ENCODE data around the gene A2M. TPM values are rescaled to one million over a fixed set of nuclear protein-coding genes. Genes with fewer than 3 reads are reported as not detected.

A2M gene
- total and polyA plus RNA-seq, 2 experiments from 2014 or later, result 463 to 567 TPM

DNA sequence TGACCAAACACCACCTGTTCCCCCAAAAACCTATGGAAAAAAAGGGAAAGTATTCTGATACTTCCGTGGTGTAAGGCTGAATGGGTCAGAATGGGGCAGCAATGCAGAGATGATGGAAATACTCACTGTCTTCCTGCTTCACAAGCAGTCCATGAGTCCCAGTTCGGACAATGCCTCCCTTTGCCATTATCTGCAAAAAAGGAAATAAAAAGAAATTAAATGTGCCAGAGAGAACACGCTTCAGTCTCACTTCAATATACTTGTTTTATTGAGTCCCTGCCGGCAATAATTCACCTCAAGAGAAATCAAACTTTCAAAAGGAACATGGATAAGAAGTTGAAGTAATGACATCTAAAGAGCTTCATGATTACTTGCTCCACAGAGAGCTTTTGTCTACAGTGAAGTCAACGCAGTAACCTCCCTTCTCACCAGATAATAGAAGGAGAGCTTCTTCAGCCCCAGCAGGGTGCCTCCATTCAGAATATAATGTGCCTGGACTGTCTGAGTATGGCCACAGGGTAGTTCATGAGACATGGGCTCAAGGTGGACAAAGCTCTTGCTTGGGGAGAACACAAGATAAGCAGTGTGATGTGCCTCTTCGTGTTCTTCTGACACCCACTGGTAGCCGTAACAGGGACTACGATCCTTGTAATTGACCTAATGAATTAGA lies 14.6 kb downstream of the A2M start:
- DNase-seq (ENCODE audit: low spot score), result no peak
- H3K9me2 ChIP-seq (replicated peaks; ENCODE audit: insufficient read depth), result no peaks in the 10 kb centered on the region
- TF ChIP-seq EZH2 (IDR thresholded peaks at IDR 0.05; ENCODE audit: borderline replicate concordance) (no peak), EZH2phosphoT487 (IDR thresholded peaks at IDR 0.05; ENCODE audit: low read depth, severe bottlenecking, unreplicated experiment) (no peak)
- TF ChIP-seq, protein P1, sequence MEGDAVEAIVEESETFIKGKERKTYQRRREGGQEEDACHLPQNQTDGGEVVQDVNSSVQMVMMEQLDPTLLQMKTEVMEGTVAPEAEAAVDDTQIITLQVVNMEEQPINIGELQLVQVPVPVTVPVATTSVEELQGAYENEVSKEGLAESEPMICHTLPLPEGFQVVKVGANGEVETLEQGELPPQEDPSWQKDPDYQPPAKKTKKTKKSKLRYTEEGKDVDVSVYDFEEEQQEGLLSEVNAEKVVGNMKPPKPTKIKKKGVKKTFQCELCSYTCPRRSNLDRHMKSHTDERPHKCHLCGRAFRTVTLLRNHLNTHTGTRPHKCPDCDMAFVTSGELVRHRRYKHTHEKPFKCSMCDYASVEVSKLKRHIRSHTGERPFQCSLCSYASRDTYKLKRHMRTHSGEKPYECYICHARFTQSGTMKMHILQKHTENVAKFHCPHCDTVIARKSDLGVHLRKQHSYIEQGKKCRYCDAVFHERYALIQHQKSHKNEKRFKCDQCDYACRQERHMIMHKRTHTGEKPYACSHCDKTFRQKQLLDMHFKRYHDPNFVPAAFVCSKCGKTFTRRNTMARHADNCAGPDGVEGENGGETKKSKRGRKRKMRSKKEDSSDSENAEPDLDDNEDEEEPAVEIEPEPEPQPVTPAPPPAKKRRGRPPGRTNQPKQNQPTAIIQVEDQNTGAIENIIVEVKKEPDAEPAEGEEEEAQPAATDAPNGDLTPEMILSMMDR (IDR thresholded peaks at IDR 0.05; ENCODE audit: poor library complexity), result no peak
- WGBS (ENCODE audit: low lambda C conversion rate, missing lambda C conversion rate), result 86% methylated on average over 8 of the region's 8 CpGs
- no peaks in the 10 kb centered on the region for H3K4me1 ChIP-seq (ENCODE audit: insufficient read depth)
- no peak overlapping the region for H3K27ac ChIP-seq
- no peak overlapping the region for H3K4me3 ChIP-seq
- H3K27me3 ChIP-seq, result no peaks in the 10 kb centered on the region
- H3K36me3 ChIP-seq (replicated peaks; ENCODE audit: insufficient read depth, low read depth), result no peaks in the 10 kb centered on the region
- no peaks in the 10 kb centered on the region for H4K20me1 ChIP-seq (ENCODE audit: insufficient read depth, poor library complexity, severe bottlenecking)
- H3K4me2 ChIP-seq, result no peak overlapping the region
- H2AFZ ChIP-seq, result no peak overlapping the region
- no peaks in the 10 kb centered on the region for H3K9me3 ChIP-seq (ENCODE audit: low read depth)
- H3K79me2 ChIP-seq, result no peaks in the 10 kb centered on the region

DNA sequence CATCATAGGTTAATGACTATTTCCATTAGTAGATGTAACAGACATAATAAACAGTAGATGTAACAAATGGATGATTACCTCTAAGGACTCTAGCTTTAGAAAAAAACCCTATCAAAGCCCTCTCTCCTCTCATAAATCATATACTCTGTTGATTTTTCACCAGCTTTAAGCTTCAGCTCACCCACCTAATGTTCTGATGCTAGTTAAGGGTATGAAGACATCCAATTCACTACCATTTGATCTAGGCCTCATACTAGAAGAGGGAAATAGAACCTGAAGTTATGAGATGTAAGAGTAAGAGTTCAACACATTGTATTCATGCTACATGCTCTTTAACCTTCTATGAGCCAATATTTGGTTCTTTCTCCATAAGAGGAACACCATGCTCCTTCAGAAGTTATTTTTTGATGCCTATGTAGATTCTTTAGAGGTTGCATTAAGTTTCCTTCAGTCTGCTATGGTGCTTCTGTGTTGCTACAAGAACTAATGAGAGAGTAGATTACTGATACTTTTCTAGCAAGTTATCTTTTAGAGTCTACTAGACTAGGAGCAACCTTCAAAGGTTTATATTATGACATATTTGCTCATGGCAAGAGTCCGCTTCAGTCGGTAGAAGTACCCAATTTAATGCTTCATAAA lies 16.0 kb downstream of the A2M start:
- H2AFZ ChIP-seq, result no peak overlapping the region
- no peak overlapping the region for H3K4me2 ChIP-seq
- H3K4me3 ChIP-seq, result no peak overlapping the region
- no peaks in the 10 kb centered on the region for H3K27me3 ChIP-seq
- H3K4me1 ChIP-seq (ENCODE audit: insufficient read depth), result no peaks in the 10 kb centered on the region
- no peaks in the 10 kb centered on the region for H3K9me3 ChIP-seq (ENCODE audit: low read depth)
- no peaks in the 10 kb centered on the region for H4K20me1 ChIP-seq (ENCODE audit: insufficient read depth, poor library complexity, severe bottlenecking)
- TF ChIP-seq, protein P1 (IDR thresholded peaks at IDR 0.05; ENCODE audit: poor library complexity), result no peak
- TF ChIP-seq EZH2 (IDR thresholded peaks at IDR 0.05; ENCODE audit: borderline replicate concordance) (no peak), EZH2phosphoT487 (IDR thresholded peaks at IDR 0.05; ENCODE audit: low read depth, severe bottlenecking, unreplicated experiment) (no peak)
- H3K27ac ChIP-seq, result no peak overlapping the region
- WGBS (ENCODE audit: low lambda C conversion rate, missing lambda C conversion rate), result 97% methylated on average over 2 of the region's 2 CpGs
- DNase-seq (ENCODE audit: low spot score), result no peak
- no peaks in the 10 kb centered on the region for H3K36me3 ChIP-seq (replicated peaks; ENCODE audit: insufficient read depth, low read depth)
- H3K9me2 ChIP-seq (replicated peaks; ENCODE audit: insufficient read depth), result no peaks in the 10 kb centered on the region
- H3K79me2 ChIP-seq, result no peaks in the 10 kb centered on the region

DNA sequence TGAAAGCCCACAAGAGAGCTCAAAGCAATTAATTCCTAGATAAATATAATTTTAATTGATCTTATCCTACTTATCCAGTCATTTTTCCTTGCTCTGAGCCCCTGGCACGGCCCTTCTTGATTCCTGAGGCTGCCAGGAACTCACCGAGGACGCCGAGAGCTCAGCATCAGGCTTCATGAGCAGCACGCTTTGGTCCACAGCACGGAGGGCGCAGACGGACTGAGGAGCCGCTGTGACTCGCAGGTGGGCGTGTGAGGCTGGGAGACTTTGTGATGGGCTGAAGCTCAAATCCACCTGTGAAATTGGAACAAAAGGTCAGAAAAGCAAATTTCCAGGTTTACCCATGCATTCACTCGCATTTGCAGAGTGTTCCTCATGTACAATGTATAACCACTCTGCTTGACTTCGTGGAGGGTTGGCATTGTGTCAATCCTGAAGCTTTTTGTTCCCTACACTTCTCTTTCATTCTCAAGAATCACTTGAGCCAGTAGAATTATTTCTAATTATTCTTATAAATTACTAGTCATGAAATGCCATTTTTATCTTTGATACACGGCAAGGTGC lies 17.2 kb downstream of the A2M start:
- Histone ChIP-seq H3K79me2 (no peaks in the 10 kb centered on the region), H3K27ac (no peak overlapping the region), H3K27me3 (no peaks in the 10 kb centered on the region), H3K9me3 (ENCODE audit: low read depth) (no peaks in the 10 kb centered on the region), H3K36me3 (replicated peaks; ENCODE audit: insufficient read depth, low read depth) (no peaks in the 10 kb centered on the region), H2AFZ (no peak overlapping the region), H3K4me3 (no peak overlapping the region), H3K9me2 (replicated peaks; ENCODE audit: insufficient read depth) (no peaks in the 10 kb centered on the region), H3K4me1 (ENCODE audit: insufficient read depth) (no peaks in the 10 kb centered on the region), H4K20me1 (ENCODE audit: insufficient read depth, poor library complexity, severe bottlenecking) (no peaks in the 10 kb centered on the region), H3K4me2 (no peak overlapping the region)
- WGBS (ENCODE audit: low lambda C conversion rate, missing lambda C conversion rate), result 93% methylated on average over 14 of the region's 14 CpGs
- TF ChIP-seq EZH2phosphoT487 (IDR thresholded peaks at IDR 0.05; ENCODE audit: low read depth, severe bottlenecking, unreplicated experiment) (no peak), EZH2 (IDR thresholded peaks at IDR 0.05; ENCODE audit: borderline replicate concordance) (no peak)
- TF ChIP-seq, protein P1 (IDR thresholded peaks at IDR 0.05; ENCODE audit: poor library complexity), result no peak
- DNase-seq (ENCODE audit: low spot score), result no peak
